ENCODE data around the gene RORB.

GRCh38 chr9:74496406-74496805 lies 729 bp upstream of the RORB start:
- TF ChIP-seq CTCF (IDR thresholded peaks at IDR 0.05; ENCODE audit: insufficient read depth, low read depth, low read length) (no peak), EZH2 (IDR thresholded peaks at IDR 0.05; ENCODE audit: insufficient read depth, low read length) (no peak)

Data from astrocyte (in vitro differentiated cells and primary cell).